ENCODE data around the gene BCAS1.

- TF ChIP-seq POLR2A (IDR thresholded peaks at IDR 0.05) (no peak), CTCF (IDR thresholded peaks at IDR 0.05 in 8 of 11, conservative IDR thresholded peaks at IDR 0.05 in 3 of 11) (no peak)
These were observed 152.4 kb downstream of the BCAS1 start for GRCh38 chr20:53918020-53918311.
